GM19397 (cell line): Measurements from ENCODE around the gene SUPT3H.
A peak's percentile ranks its signal among the peaks of the same experiment; 100 is the strongest.
"Not testable (repeated sequence)": the region's sequence is repeated elsewhere in the genome, so short reads cannot be mapped to it uniquely, and the experiment has no call there.

Source experiments
- ATAC-seq: cut with Tn5 transposase; IDR thresholded peaks from one replicate; pipeline ENCODE4 v1.9.1; 2021; ENCODE audit warnings: mild to moderate bottlenecking, moderate library complexity; ENCODE audit not compliant: unreplicated experiment

Gene SUPT3H

DNA sequence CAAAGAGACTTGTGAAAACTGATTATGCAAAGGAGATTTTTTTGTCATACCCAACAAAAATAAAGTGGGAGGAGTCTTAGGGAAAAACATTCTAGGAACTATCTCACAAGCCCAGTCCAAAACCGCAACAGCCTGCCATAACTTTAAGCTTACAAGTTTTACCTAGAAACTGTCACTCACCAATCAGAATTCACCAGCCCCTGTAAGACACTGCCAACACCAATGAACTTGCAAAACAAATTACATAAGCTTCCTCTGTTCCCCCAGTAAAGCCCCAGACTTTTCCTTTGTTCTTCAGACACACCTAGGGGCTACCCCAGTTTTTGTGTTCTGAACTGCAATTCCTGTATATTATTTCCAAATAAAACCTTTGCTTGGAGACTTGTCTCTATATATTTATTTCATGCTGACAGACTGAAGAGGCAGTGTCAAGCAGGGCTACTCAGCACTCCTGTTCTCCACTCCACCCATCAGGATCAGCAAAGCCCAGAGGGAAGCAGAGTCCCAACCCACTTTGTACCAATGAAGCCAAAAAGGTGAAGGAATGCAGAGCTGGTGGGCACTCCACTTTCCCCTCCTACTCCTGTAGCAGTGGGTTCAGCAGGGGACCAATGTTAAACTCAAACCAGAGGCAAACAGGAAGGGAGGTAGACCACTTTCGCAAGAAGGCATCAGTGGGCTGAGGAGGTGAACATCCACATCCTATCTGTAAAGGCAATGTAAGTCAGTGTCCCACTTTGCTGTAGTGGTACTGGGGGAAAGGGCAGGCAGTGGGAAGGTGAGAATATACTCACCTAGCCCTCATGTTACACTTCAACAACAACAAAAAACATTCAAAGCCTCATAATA lies 192.1 kb downstream of the SUPT3H start:
- ATAC-seq, result no peak

DNA sequence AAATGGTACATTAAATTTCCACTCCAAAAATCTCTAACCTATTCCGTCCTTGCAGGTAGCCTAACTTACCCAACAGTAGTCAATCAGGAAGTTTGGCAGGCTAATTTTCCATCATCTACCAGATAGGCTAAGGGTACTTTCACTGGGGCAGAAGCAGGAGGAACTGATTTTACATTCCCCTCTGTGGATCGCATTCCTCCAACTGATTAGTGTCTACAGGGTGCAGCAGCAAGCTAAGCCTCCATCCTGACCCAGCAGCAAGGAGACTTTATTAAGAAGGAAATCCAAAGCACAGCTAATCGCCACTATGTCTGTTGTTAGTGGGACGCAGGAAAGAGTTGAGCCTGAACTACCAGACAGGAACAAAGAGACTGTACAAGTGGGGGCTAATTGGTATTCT lies 192.8 kb downstream of the SUPT3H start:
- no peak for ATAC-seq

DNA sequence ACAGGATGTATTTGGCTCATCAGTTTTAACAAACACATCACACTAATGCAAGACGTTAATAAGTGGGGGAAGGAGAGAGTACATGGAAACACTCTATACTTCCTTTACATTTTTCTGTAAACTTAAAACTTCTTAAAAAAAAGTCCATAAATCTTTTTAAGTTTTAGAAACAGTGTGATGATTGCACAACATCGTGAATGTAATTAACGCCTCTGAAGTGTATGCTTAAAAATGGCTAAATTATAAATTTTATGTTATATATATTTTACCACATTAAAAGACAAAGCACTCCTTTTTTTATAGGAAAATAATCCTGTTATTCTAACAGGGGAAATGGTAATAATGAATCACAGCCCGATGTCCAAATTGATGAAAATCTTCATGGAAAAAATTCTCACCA lies 193.7 kb downstream of the SUPT3H start:
- no peak for ATAC-seq

DNA sequence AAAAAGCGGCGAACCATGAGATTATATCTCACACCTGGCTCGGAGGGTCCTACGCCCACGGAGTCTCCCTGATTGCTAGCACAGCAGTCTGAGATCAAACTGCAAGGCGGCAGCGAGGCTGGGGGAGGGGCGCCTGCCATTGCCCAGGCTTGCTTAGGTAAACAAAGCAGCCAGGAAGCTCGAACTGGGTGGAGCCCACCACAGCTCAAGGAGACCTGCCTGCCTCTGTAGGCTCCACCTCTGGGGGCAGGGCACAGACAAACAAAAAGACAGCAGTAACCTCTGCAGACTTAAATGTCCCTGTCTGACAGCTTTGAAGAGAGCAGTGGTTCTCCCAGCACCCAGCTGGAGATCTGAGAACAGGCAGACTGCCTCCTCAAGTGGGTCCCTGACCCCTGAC lies 201.4 kb downstream of the SUPT3H start:
- ATAC-seq, result not testable (repeated sequence)

DNA sequence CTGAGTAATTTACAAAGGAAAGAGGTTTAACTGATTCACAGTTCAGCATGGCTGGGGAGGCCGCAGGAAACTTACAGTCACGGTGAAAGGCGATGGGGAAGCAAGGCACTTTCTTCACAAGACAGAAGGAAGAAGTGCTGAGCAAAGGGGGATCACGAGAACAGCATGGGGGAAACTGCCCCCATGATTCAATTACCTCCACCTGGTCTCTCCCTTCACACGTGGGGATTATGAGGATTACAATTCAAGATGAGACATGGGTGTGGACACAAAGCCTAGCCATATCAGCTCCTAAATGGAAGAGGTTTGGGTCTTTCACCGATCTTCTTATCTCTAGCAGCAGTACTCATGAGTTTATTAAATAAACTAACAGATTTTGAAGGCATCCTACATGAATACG lies 202.5 kb downstream of the SUPT3H start:
- no peak for ATAC-seq

DNA sequence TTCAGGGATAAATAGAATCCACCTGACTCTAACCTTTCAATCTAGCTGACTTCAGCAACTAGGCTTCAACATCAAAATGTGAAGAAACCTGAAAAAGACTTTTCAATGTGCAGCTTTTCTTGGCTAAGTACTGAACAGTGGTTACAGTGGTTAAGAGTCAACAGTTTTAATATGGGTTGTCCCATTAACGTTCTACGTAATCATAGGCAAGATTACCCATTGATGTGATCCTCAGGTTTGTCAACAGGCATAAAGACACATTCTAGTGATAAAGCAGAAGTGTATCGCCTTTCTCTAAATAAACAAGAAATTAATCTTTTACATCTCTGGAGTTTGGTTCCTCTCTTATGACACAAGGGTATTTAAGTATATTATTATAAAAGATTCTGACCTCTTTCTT lies 203.7 kb downstream of the SUPT3H start:
- ATAC-seq, result no peak

DNA sequence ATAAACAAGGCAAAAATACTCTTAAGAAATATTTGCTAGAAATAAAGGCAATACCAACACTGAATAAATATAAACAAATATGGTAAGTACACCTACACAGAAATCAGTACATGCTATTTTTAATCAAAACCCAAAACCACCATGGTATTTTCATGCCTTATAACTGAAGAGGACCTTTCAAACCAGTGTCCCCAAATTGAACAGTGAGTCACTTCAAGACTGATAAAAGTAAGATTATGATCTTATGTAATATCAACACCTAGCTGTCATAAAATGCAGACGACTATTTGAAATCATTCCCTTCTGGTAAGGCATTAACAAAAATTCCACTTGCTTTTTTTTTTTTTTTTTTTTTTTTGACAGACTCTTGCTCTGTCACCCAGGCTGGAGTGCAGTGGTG lies 206.4 kb downstream of the SUPT3H start:
- ATAC-seq, result no peak

DNA sequence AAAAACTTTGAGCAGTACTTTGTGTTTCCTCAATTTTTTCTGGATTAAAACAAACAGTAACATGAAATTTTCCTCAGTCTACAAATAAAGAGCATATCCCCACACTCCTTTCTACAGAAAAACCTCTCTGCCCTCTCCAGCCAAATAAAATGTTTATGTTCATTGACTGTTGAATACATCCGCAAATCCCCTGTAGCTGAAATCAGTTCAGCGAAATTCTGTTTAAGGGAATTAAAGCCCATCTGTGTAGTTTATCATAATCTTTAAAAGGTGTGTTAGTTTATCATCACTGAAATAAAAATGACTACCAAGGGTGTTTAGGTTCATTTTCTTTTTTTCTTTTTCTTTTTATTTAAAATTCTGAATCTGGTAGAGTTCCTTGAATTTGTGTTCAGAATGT lies 207.4 kb downstream of the SUPT3H start:
- ATAC-seq, result no peak

DNA sequence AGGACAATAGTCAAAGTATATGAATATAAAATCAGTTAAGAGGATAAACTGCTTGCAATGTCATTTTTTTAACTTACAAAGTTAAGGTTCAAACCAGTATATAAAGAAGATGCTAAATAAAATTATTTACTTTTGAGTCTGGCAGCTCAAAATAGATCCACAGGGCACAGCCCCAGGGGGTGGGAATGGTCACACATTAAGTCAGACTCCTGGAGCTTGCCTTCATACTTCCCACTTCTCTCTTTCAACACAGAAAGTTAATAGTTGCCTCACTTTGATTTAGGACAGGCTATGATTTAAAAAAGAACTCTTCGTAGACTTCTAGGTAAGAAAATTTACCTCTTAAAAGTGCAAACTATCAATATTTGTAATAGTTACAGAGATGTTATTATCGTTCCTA lies 207.9 kb downstream of the SUPT3H start:
- no peak for ATAC-seq

DNA sequence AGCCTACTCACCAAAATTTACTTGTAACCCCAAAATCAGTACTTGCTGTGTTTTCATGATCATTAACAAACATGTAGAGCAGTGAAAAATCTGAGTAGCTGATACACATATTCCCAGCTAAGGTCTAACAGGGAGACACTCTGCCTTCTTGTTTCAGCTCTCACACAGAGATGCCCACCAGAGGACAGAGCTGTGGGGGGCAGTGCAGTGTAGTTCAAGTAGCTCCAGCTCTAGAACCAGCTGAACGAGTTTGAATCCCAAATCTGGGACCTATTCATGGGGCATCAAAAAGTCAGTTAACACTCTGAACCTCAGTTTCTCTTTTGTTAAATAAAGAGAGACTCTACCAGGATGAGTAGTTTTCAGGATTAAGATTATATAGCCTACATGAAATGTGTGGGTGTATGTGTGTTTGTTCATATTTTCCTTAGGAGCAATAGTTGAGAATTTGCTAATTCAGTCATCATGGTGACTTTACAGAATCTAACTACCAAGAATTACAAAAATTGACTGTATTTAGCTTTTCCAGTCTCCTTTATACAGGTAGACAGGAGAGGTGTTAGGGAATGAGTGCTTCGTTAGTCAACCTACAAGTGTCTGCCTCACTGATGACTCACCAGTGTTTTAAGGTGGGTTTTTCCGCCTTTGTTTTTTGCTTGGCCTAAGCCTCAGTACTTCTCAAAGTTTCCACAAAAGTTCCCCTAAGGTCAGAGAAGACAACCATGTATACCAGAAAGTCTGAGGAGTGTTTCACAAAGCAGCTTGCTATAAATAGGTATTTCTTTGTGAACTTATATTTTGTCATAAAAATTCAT lies 213.6 kb downstream of the SUPT3H start:
- peak; percentile 82 for ATAC-seq

DNA sequence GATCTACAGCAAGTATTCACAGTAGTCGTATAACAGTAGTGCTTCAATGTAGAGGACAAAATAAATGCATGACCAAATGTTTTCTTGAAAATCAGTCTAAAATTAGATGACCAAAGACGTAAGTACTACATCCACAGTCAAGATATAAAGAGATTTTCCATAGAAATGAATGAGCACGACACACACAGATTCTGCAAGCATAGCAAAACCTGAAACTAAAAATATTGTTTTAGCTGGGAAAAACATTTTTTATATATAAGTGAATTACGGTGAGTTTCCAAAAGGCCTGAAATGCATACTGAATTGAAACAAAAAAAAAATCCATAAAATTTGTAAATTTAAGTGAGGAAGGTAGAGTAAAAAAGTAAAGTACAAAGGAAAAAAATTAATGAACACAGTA lies 217.4 kb downstream of the SUPT3H start:
- no peak for ATAC-seq

DNA sequence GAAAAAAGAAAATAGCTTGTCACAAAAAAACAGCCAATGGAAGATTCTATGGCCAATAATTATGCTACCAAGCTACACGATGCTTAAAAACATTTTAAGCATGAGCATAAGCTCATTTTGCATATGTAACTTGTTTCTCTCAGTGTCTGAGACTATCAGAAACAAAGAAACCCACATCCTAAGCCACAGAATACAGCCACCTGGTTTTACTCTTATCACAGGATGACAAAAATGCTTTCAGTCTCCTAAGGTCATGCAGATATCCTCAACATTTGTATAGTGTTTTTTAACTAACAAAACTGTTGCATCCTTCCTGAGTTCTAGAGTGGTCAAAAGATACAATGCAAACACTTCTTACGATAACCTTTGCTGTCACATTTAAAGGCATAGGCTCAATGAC lies 221.7 kb downstream of the SUPT3H start:
- ATAC-seq, result peak; percentile 97

DNA sequence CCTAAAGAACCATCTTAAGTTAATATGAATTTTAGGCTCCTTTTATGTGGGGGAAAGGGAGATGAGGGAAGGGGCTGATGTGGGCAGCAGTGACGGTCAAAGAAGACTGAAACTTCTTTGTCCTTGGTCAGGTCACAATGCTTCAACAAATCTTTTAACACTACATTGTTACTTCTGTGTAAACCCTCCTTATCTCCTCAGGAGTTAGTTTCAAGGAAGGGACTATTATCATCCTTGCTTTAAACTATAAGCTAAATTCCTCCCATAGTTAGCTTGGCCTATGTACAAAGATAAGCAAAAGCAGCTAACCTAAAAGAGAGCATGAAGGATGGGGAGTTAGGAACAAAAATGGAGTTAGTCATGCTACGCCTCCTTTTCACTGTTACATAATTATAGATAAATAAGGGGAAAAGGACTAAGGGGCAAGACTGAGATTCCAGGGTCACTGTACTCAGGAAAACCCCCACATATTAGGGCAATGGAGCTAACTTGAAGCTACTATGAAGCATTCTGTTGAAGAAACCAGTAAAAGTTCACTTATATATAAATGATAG lies 222.3 kb downstream of the SUPT3H start:
- no peak for ATAC-seq

DNA sequence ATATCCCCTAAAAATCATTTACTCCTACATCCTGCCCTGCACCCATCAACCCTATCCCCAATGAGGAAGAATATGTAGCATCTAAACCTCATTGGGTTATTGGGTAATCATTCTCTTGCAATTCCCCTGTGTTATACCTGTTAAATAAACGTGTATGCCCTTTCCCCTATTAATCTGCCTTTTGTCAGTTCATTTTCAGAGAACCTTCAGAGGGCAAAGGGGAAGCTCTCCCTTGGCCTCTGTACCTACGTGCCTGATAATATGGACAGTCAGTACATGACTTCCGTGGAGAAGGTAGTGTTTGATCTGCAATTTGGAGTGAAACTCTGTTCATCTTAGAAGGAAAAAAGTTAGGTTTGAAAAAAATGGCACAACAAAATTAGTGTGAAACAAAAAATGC lies 223.1 kb downstream of the SUPT3H start:
- no peak for ATAC-seq

DNA sequence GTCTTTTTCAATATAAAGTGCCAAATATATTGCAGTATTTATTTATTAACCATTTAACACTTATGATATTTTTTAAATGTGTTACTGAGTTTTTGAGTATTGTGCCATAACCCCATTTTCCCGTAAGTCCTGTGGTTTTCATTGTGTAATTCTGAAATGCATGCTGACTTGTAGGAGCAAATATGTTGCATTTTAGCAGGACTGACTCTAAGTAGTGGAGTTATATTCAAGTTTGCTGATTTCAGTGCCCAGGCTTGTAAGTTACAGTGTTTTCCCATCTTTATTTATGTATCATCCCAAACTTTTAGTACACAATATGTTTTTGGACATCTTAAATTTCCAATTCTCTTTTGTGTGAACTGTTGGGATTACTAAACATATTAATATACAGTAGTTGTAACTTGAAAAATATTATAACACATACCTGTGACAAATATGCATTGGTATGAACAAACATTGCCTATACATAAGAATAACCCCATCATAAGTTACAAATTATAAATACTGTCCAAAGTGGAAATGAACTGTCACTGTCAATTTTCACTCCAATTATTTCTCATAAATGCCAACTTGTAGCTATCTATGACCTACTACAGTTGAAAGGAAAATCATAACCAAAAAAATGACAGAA lies 228.9 kb downstream of the SUPT3H start:
- ATAC-seq, result no peak

DNA sequence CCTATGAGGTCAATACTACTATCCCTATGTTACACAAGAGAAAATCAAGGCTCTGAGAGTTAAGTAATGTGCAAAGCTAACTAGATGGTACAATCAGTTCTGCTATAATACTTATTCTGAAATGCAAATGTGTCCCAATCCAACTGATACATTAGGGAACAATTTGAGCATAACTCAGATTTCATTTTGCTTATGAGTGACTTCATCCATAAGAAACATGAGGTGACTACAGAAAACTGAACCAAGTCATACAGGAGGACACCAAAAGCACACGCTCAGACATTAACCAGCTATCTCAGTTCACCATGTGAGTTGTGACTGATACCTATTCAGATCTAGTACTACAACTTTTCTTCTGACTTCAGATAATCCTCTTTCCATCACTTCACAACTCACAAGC lies 229.5 kb downstream of the SUPT3H start:
- ATAC-seq, result no peak

DNA sequence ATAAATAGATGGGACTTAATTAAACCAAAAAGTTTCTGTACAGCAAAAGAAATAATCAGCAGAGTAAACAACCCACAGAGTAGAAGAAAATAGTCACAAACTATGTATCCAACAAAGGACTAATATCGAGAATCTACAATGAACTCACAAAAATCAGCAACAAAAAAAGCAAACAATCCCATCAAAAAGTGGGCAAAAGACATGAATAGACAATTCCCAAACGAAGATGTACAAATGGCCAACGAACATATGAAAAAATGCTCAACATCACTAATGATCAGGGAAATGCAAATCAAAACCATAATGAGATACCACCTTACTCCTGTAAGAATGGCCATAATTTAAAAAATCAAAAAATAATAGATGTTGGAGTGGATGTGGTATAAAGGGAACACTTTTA lies 232.1 kb downstream of the SUPT3H start:
- ATAC-seq, result not testable (repeated sequence)

DNA sequence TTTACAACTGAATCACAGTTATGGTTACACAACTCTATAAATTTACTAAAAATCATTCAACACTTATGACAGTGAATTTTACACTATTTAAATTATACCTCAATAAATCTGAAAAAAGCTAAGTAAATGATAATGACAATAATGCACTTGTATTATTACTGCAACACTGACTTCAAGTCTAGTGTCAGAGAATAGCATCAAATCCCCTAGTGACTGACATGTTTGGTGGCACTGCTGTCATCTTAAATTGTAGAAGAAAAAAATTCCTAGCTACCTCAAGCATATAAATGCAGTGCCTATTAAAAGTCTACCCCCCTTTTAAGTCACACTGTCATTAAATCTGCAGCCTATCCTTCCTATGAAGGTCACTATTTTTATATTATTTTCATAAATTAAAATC lies 239.0 kb downstream of the SUPT3H start:
- no peak for ATAC-seq

DNA sequence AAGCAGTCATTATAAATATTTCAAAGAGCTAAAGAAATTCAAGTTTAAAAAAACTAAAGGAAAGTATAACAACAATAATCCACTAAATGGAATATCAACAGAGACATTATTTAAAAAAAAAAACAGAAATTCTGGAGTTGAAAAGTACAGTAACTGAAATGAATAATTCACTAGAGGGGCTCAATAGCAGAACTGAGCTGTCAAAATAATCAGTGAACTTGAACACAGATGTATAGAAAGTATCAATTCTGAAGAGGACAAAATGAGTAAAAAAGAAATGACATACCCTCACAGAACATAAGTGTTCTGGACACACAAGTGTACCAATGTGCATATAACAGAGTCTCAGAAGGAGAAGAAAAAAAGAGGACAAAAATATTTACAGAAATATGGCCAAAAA lies 241.2 kb downstream of the SUPT3H start:
- no peak for ATAC-seq

DNA sequence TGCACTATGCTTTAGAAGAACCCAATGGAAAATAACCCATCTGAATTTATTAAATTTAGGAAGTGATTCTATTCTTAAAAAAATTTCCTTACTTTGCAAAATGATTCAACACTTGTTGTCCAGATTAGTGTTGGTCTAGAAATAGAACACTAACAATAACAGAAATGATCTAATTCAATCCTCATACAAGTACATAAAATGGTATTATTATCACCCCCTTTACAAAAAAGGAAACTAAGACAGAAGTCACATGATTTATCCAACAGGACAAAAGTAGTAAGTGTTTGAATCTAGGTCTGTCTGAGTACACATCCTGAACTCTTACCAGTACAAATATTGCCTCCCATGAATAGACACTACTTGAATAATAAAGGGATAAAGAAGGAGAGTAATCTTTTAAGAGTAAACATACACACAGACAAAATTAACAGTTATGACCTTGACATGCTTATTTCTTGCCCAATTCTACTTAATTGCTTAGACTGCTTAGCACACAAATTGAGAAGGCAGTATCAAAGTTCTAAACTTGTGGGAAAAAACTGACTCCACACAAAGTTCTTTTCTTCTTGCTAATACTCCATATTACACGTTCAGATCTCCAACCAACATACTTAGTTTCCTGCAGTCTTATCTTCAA lies 245.0 kb downstream of the SUPT3H start:
- no peak for ATAC-seq

DNA sequence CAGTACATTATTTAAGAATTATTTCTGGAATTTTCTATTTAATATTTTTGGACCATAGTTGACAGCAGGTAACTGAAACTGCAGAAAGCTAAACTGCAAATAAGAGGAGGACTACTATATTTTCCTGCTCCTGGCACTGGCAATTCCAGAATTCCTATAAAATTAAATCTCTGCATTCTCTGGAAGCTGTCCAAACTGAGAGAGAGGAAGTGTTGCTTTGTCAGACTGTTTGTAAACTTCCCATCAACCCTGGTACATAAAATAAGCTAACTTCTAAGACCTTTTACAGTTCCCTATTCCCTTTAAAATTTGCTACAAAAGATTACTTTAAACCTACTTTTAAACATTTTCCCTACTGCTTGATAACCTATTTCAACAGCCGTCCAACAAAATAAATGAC lies 245.7 kb downstream of the SUPT3H start:
- ATAC-seq, result no peak
